HCT116 (cell line): Measurements from ENCODE around the gene NOTCH1. TPM values are rescaled to one million over a fixed set of nuclear protein-coding genes. Genes with fewer than 3 reads are reported as not detected.

ENCODE experiments used
- ATAC-seq: fragments of 200-7000 bp; cut with Tn5 transposase; 2 replicates; pipeline ENCODE4 v1.9.1; 2020; ENCODE audit warnings: mild to moderate bottlenecking, moderate library complexity
- BruUV-seq: library from RNA; stranded (reverse); fragments of 400-500 nt; replicated peaks from 2 replicates; lab custom pipeline; 2021; lab: Mats Ljungman, UMichigan
- CTCF ChIA-PET: fragments of 300-600 bp; sonication (Branson Sonifier 250); formaldehyde crosslinking; loops from one replicate; lab custom pipeline; 2021; ENCODE audit warnings: antibody characterized with exemption; lab: Charles Lee
- POLR2A ChIA-PET: fragments of 300-600, 350-600 bp; sonication (Branson Sonifier 250); formaldehyde crosslinking; loops from one replicate; lab custom pipeline; 2021; ENCODE audit warnings: antibody characterized with exemption; lab: Charles Lee
- RAD21 ChIA-PET, 2 experiments: fragments of 300-600 bp; sonication (Branson Sonifier 250); formaldehyde crosslinking; loops; one replicate each; lab custom pipeline; 2023; ENCODE audit warnings: low total read pairs in 2 of 2; ENCODE audit not compliant: uncharacterized antibody in 2 of 2, unreplicated experiment in 2 of 2, low non-redundant PET in 1 of 2; lab: Charles Lee
- DNase-seq: peaks from one replicate; pipeline ENCODE4 v3.0.0-alpha.2; 2010; ENCODE audit warnings: low read depth, low spot score
- H2AFZ ChIP-seq: fragments of 200-600 bp; shearing (Covaris generic), sonication (generic); 2 replicates; pipeline ENCODE4 v1.6.1; 2017; ENCODE audit warnings: low read depth, mixed run types, mixed read lengths, antibody characterized with exemption, low read length; ENCODE audit not compliant: poor library complexity, severe bottlenecking
- H3K27ac ChIP-seq: 2 replicates; pipeline ENCODE4 v1.5.1; 2012; ENCODE audit warnings: low read depth, low read length
- H3K27me3 ChIP-seq: fragments of 200-600 bp; sonication (generic); 2 replicates; pipeline ENCODE4 v1.6.1; 2016; ENCODE audit warnings: mixed run types, low read length, mixed read lengths; ENCODE audit not compliant: insufficient read depth
- H3K36me3 ChIP-seq, 2 experiments: fragments of 200-500 bp in 1 of 2; fragments of 200-600 bp in 1 of 2; sonication (Bioruptor generic) in 1 of 2; sonication (generic) in 1 of 2; 2 replicates each; pipeline versions ENCODE4 v1.5.1 to v1.6.1; 2014 to 2016; ENCODE audit warnings: low read length in 2 of 2, inconsistent platforms in 1 of 2, mixed read lengths in 1 of 2, mixed run types in 1 of 2; ENCODE audit not compliant: insufficient read depth in 2 of 2, control insufficient read depth in 1 of 2
- H3K4me1 ChIP-seq, 2 experiments: fragments of 200-600 bp in 1 of 2; sonication (generic) in 1 of 2; 2 replicates each; pipeline versions ENCODE4 v1.5.1 to v1.6.1; 2012 to 2017; ENCODE audit warnings: low read length in 2 of 2, inconsistent platforms in 1 of 2, mild to moderate bottlenecking in 1 of 2, mixed read lengths in 1 of 2, mixed run types in 1 of 2, moderate library complexity in 1 of 2; ENCODE audit not compliant: insufficient read depth in 2 of 2, control insufficient read depth in 1 of 2
- H3K4me2 ChIP-seq: fragments of 200-600 bp; sonication (generic); 2 replicates; pipeline ENCODE4 v1.6.1; 2017; ENCODE audit warnings: mixed run types, low read length, mixed read lengths
- H3K4me3 ChIP-seq, 2 experiments: fragments of 200-600 bp in 1 of 2; sonication (generic) in 1 of 2; replicated peaks in 1 of 2; 2 replicates each; pipeline ENCODE4 v1.5.1; 2011 to 2016; ENCODE audit warnings: low read length in 2 of 2, control low read depth in 1 of 2, low read depth in 1 of 2, mild to moderate bottlenecking in 1 of 2, mixed read lengths in 1 of 2, mixed run types in 1 of 2
- H3K79me2 ChIP-seq: fragments of 200-600 bp; sonication (generic); 2 replicates; pipeline ENCODE4 v1.6.1; 2017; ENCODE audit warnings: mild to moderate bottlenecking, mixed run types, low read length, moderate library complexity, mixed read lengths; ENCODE audit not compliant: insufficient read depth
- H3K9ac ChIP-seq: fragments of 200-600 bp; sonication (generic); 2 replicates; pipeline ENCODE4 v1.6.1; 2016; ENCODE audit warnings: low read length, mixed read lengths
- H3K9me2 ChIP-seq: fragments of 200-600 bp; sonication (generic), shearing (Covaris generic); 2 replicates; pipeline ENCODE4 v1.6.1; 2017; ENCODE audit warnings: mixed run types, mild to moderate bottlenecking, moderate library complexity; ENCODE audit not compliant: insufficient read depth
- H3K9me3 ChIP-seq, 2 experiments: fragments of 200-500 bp in 1 of 2; fragments of 200-600 bp in 1 of 2; sonication (Bioruptor generic) in 1 of 2; sonication (generic) in 1 of 2; 2 replicates each; pipeline ENCODE4 v1.6.1; 2014 to 2017; ENCODE audit warnings: low read length in 2 of 2, mixed read lengths in 2 of 2, inconsistent platforms in 1 of 2, low read depth in 1 of 2, mild to moderate bottlenecking in 1 of 2, mixed run types in 1 of 2, moderate library complexity in 1 of 2; ENCODE audit not compliant: control insufficient read depth in 1 of 2, insufficient read depth in 1 of 2
- H4K20me1 ChIP-seq: fragments of 200-600 bp; sonication (generic), shearing (Covaris generic); 2 replicates; pipeline ENCODE4 v1.6.1; 2017; ENCODE audit warnings: mixed run types, mild to moderate bottlenecking, moderate library complexity; ENCODE audit not compliant: insufficient read depth
- CEBPB ChIP-seq: IDR thresholded peaks from 2 replicates; pipeline ENCODE4 v1.6.1; 2012; ENCODE audit warnings: low read depth
- EZH2phosphoT487 ChIP-seq: fragments of 200-600 bp; IDR thresholded peaks from 2 replicates; pipeline ENCODE4 v1.6.1; 2018; ENCODE audit warnings: antibody characterized with exemption, borderline replicate concordance
- FOSL1 ChIP-seq: IDR thresholded peaks from 2 replicates; pipeline ENCODE4 v1.6.1; 2012; ENCODE audit warnings: low read depth
- JUND ChIP-seq: IDR thresholded peaks from 2 replicates; pipeline ENCODE4 v1.6.1; 2012
- RAD21 ChIP-seq: IDR thresholded peaks from 2 replicates; pipeline ENCODE4 v1.6.1; 2012; ENCODE audit warnings: low read depth, mild to moderate bottlenecking
- SIN3A ChIP-seq: IDR thresholded peaks from 2 replicates; pipeline ENCODE4 v1.6.1; 2012; ENCODE audit warnings: low read depth
- SRF ChIP-seq: IDR thresholded peaks from 2 replicates; pipeline ENCODE4 v1.6.1; 2012; ENCODE audit warnings: low read depth
- intact Hi-C: fragments of 100-400 bp; cut with micrococcal nuclease; formaldehyde crosslinking; loops from 2 replicates; pipeline ENCODE4 v1.10.0; 2022
- total RNA-seq: library from RNA; stranded (reverse); gene quantifications from one replicate; pipeline ENCODE4 v1.2.1, GENCODE V29; 2021; ENCODE audit not compliant: unreplicated experiment
- TF ChIP-seq, protein P1 (sequence below): IDR thresholded peaks from 2 replicates; pipeline ENCODE4 v1.6.1; 2011; ENCODE audit warnings: mild to moderate bottlenecking, low read length, moderate library complexity; ENCODE audit not compliant: insufficient replicate concordance; ENCODE audit errors: extremely low read depth
- TF ChIP-seq, protein P2 (sequence below): IDR thresholded peaks from 2 replicates; pipeline ENCODE4 v1.6.1; 2012; ENCODE audit warnings: low read depth

NOTCH1 gene
- total RNA-seq, 1 experiment from 2014 or later = 36.2 TPM

DNA sequence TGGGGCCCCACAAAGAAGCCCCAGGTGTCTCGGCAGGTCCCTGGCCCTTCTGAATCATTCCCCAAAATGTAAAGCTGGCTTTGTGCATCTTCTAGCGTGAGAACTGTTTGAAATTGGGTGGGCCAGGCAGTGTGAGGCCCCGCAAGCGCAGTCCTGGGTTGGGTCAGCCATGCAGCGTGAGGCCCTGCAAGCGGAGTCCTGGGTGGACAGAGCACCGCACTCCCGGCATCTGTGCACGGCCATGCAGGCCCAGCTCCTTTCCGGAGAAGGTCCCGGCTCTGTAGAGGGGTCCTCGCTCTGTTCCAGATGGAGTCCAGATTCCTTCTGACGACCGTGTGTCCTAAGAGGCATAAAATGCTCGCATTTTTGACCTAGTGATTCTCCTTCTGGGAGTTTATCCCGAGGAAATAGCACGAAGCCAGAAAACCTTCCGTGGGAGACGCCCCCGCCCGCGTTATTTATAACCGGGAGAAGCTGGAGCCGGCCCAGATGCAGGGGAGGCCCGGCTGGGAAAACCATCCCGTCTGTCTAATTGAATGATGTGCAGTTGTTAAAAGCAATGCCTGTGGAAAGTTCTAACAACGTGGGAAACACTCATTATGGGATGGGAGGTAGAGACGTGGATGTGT, 19.4 kb upstream of the NOTCH1 start:
- intact Hi-C loops = no loop called here
- Histone ChIP-seq H3K4me3 (no peak overlapping the region), H4K20me1 (no peaks in the 10 kb centered on the region), H3K36me3 (no peaks in the 10 kb centered on the region), H3K4me2 (no peak overlapping the region), H3K27me3 (no peaks in the 10 kb centered on the region), H3K4me1 (peaks cover 16 to 44% of the 10 kb centered on the region in 2 experiments), H3K79me2 (no peaks in the 10 kb centered on the region), H3K9me2 (no peaks in the 10 kb centered on the region), H3K27ac (no peak overlapping the region; the same call in 1 of the 2 replicates), H3K9ac (no peak overlapping the region), H2AFZ (no peak overlapping the region), H3K9me3 (no peaks in the 10 kb centered on the region)
- TF ChIP-seq SIN3A (no peak), RAD21 (no peak), FOSL1 (no peak), JUND (no peak), CEBPB (no peak), SRF (no peak), EZH2phosphoT487 (no peak)
- TF ChIP-seq, protein P1, sequence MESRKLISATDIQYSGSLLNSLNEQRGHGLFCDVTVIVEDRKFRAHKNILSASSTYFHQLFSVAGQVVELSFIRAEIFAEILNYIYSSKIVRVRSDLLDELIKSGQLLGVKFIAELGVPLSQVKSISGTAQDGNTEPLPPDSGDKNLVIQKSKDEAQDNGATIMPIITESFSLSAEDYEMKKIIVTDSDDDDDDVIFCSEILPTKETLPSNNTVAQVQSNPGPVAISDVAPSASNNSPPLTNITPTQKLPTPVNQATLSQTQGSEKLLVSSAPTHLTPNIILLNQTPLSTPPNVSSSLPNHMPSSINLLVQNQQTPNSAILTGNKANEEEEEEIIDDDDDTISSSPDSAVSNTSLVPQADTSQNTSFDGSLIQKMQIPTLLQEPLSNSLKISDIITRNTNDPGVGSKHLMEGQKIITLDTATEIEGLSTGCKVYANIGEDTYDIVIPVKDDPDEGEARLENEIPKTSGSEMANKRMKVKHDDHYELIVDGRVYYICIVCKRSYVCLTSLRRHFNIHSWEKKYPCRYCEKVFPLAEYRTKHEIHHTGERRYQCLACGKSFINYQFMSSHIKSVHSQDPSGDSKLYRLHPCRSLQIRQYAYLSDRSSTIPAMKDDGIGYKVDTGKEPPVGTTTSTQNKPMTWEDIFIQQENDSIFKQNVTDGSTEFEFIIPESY = no peak
- TF ChIP-seq, protein P2, sequence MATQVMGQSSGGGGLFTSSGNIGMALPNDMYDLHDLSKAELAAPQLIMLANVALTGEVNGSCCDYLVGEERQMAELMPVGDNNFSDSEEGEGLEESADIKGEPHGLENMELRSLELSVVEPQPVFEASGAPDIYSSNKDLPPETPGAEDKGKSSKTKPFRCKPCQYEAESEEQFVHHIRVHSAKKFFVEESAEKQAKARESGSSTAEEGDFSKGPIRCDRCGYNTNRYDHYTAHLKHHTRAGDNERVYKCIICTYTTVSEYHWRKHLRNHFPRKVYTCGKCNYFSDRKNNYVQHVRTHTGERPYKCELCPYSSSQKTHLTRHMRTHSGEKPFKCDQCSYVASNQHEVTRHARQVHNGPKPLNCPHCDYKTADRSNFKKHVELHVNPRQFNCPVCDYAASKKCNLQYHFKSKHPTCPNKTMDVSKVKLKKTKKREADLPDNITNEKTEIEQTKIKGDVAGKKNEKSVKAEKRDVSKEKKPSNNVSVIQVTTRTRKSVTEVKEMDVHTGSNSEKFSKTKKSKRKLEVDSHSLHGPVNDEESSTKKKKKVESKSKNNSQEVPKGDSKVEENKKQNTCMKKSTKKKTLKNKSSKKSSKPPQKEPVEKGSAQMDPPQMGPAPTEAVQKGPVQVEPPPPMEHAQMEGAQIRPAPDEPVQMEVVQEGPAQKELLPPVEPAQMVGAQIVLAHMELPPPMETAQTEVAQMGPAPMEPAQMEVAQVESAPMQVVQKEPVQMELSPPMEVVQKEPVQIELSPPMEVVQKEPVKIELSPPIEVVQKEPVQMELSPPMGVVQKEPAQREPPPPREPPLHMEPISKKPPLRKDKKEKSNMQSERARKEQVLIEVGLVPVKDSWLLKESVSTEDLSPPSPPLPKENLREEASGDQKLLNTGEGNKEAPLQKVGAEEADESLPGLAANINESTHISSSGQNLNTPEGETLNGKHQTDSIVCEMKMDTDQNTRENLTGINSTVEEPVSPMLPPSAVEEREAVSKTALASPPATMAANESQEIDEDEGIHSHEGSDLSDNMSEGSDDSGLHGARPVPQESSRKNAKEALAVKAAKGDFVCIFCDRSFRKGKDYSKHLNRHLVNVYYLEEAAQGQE = no peak
- POLR2A ChIA-PET = no interaction called here
- DNase-seq (no peak), ATAC-seq (no peak)
- BruUV-seq = no TSS peak
- RAD21 ChIA-PET = no interaction called here
- CTCF ChIA-PET = no interaction called here
